A549 (cell line): ENCODE measurements around the gene AJAP1.

ENCODE experiments used
- CHD2 ChIP-seq: fragments of 150-350 bp; IDR thresholded peaks from 2 replicates; pipeline ENCODE4 v1.6.1; 2014; ENCODE audit warnings: low read length; ENCODE audit not compliant: partially characterized antibody
- E2F6 ChIP-seq: IDR thresholded peaks from 2 replicates; pipeline ENCODE4 v1.6.1; 2012; ENCODE audit warnings: low read depth, borderline replicate concordance
- HEYL ChIP-seq: fragments of 250-450 bp; sonication (Bioruptor Pico); IDR thresholded peaks from 2 replicates; pipeline ENCODE4 v1.8.0; 2021; ENCODE audit warnings: mild to moderate bottlenecking, moderate library complexity
- HMGXB4 ChIP-seq: fragments of 250-450 bp; sonication (Bioruptor Pico); IDR thresholded peaks from 2 replicates; pipeline ENCODE4 v1.5.0; 2021; ENCODE audit warnings: mild to moderate bottlenecking, moderate library complexity, borderline replicate concordance
- HOXA7 ChIP-seq: fragments of 250-450 bp; sonication (Bioruptor Pico); IDR thresholded peaks from 2 replicates; pipeline ENCODE4 v1.5.0; 2020; ENCODE audit warnings: mild to moderate bottlenecking, moderate library complexity
- JUN ChIP-seq, 2 experiments: fragments of >200 bp; sonication (Bioruptor Twin); formaldehyde crosslinking; IDR thresholded peaks; 2 replicates in 1 of 2; 3 replicates in 1 of 2; pipeline ENCODE4 v1.6.1; 2016 to 2017
- MYC ChIP-seq: IDR thresholded peaks from 2 replicates; pipeline ENCODE4 v1.6.1; 2012; ENCODE audit warnings: mild to moderate bottlenecking, inconsistent platforms, low read length, improper control_type of control experiment, borderline replicate concordance
- POLR2A ChIP-seq: IDR thresholded peaks from 2 replicates; pipeline ENCODE4 v1.6.1; 2012; ENCODE audit warnings: mild to moderate bottlenecking, low read length
- POLR2AphosphoS2 ChIP-seq: conservative IDR thresholded peaks from 2 replicates; pipeline ENCODE4 v1.6.1; 2012; ENCODE audit warnings: low read length, improper control_type of control experiment, inconsistent platforms
- REST ChIP-seq: fragments of 200-600 bp; sonication (generic); IDR thresholded peaks from 2 replicates; pipeline ENCODE4 v1.6.1; 2016; ENCODE audit warnings: antibody characterized with exemption, mild to moderate bottlenecking, moderate library complexity
- SREBF2 ChIP-seq: fragments of 450-650 bp; IDR thresholded peaks from 2 replicates; pipeline ENCODE4 v1.6.1; 2014; ENCODE audit warnings: mild to moderate bottlenecking, moderate library complexity
- TF ChIP-seq, protein P1 (sequence below): fragments of >200 bp; sonication (Bioruptor Twin); formaldehyde crosslinking; IDR thresholded peaks from 3 replicates; pipeline ENCODE4 v1.5.1; 2016
- TF ChIP-seq, protein P2 (sequence below): IDR thresholded peaks from 2 replicates; pipeline ENCODE4 v1.6.1; 2012
- TF ChIP-seq, protein P3 (sequence below): fragments of 150-350 bp; IDR thresholded peaks from 2 replicates; pipeline ENCODE4 v1.6.1; 2014; ENCODE audit warnings: low read depth, mild to moderate bottlenecking, low read length

GRCh38 chr1:4772294-4773010 is 118.0 kb downstream of the AJAP1 start:
- TF ChIP-seq, protein P1, sequence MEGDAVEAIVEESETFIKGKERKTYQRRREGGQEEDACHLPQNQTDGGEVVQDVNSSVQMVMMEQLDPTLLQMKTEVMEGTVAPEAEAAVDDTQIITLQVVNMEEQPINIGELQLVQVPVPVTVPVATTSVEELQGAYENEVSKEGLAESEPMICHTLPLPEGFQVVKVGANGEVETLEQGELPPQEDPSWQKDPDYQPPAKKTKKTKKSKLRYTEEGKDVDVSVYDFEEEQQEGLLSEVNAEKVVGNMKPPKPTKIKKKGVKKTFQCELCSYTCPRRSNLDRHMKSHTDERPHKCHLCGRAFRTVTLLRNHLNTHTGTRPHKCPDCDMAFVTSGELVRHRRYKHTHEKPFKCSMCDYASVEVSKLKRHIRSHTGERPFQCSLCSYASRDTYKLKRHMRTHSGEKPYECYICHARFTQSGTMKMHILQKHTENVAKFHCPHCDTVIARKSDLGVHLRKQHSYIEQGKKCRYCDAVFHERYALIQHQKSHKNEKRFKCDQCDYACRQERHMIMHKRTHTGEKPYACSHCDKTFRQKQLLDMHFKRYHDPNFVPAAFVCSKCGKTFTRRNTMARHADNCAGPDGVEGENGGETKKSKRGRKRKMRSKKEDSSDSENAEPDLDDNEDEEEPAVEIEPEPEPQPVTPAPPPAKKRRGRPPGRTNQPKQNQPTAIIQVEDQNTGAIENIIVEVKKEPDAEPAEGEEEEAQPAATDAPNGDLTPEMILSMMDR, result no peak
- TF ChIP-seq JUN (IDR thresholded peaks at IDR 0.05) (no peak), POLR2A (no peak), HEYL (CRISPR knock-in tag) (no peak), E2F6 (no peak), POLR2AphosphoS2 (no peak), CHD2 (no peak), REST (no peak), HMGXB4 (CRISPR knock-in tag) (no peak), HOXA7 (no peak), MYC (no peak), SREBF2 (no peak)
- TF ChIP-seq, protein P2, sequence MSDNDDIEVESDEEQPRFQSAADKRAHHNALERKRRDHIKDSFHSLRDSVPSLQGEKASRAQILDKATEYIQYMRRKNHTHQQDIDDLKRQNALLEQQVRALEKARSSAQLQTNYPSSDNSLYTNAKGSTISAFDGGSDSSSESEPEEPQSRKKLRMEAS, result no peak
- TF ChIP-seq, protein P3, sequence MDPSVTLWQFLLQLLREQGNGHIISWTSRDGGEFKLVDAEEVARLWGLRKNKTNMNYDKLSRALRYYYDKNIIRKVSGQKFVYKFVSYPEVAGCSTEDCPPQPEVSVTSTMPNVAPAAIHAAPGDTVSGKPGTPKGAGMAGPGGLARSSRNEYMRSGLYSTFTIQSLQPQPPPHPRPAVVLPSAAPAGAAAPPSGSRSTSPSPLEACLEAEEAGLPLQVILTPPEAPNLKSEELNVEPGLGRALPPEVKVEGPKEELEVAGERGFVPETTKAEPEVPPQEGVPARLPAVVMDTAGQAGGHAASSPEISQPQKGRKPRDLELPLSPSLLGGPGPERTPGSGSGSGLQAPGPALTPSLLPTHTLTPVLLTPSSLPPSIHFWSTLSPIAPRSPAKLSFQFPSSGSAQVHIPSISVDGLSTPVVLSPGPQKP, result no peak
